NCI-H526 (cell line): Measurements from ENCODE around the gene ZFP64.
"Not testable (repeated sequence)": the region's sequence is repeated elsewhere in the genome, so short reads cannot be mapped to it uniquely, and the experiment has no call there.

Source experiments
- DNase-seq, 2 experiments: peaks; one replicate each; lab custom pipeline; 2025; lab: John Stamatoyannopoulos, UW

ZFP64 gene

GRCh38 chr20:52191132-52191915, at the start of gene ZFP64:
Gene ZFP64 (minus strand): TSS chr20:52191779. CDS start chr20:52191636, 143 bp downstream.
- peak; percentile 79 to 93 for DNase-seq

- no peak for DNase-seq
Observed at GRCh38 chr20:52240802-52241201, 49.2 kb upstream of the ZFP64 start.

- no peak for DNase-seq
Observed at GRCh38 chr20:52239102-52239501, 47.5 kb upstream of the ZFP64 start.

DNA sequence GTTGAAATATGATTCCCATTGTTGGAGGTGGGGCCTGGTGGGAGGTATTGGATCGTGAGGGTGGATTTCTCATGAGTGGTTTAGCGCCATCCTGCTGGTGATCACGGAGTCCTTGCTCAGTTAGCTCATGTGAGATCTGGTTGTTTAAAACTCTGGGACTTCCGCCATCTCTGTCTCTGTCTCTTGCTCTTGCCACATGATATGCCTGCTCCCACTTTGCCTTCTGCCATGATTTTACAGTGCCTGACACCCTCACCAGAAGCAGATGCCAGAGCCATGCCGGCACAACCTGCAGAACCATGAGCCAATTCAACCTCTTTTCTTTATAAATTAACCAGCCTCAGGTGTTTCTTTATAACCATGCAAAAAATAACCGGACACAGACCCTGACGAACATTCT, 44.7 kb upstream of the ZFP64 start:
- DNase-seq = no peak

GRCh38 chr20:52235129-52235528, 43.5 kb upstream of the ZFP64 start:
- DNase-seq = no peak

- DNase-seq = no peak
Observed at GRCh38 chr20:52234302-52235045, 42.9 kb upstream of the ZFP64 start.

DNA sequence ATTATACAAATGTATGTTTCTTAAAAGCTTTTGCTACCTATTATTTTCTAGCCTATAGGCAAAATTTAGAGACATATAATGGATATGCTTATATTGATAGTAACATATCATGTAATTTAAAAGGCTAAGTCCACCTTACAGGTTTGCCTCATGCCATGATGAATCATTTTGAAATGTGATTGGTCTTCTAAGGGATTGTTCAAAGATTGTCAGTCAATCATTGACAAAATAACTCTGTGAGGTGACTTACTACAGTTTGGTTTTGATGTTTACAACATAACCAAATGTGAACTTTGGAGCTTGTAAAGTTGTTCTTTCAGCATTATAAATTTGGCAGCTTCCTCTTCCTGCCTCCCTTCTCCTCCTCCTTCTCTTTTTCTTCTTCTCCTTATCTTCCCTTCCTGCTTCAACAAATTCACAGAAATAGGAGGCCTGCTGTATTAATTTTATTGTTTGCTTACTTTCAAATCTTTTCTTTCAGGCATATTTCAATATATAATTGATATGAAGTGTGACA, 39.7 kb upstream of the ZFP64 start:
- no peak for DNase-seq

GRCh38 chr20:52230409-52230808, 38.8 kb upstream of the ZFP64 start:
- peak in 1 of 2 experiments; percentile 14 for DNase-seq

DNA sequence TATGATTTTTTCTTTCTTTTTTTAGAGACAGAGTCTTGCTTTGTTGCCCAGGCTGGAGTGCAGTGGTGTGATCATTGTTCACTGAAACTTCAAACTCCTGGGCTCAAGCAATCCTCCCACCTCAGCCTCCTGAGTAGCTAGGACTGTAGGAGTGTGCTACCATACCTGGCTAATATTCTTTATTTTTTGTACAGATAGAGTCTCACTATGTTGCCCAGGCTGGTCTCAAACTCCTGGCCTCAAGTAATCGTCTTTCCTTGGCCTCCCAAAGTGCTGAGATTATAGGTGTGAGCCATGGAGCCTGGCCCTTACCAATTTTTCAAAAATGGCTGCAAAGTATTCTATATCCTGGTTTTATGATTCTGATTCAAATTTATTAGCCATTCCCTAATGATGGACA, 37.8 kb upstream of the ZFP64 start:
- not testable (repeated sequence) for DNase-seq

GRCh38 chr20:52226370-52226769, 34.8 kb upstream of the ZFP64 start:
- no peak for DNase-seq

- no peak for DNase-seq
Observed at GRCh38 chr20:52224920-52225319, 33.3 kb upstream of the ZFP64 start.

DNA sequence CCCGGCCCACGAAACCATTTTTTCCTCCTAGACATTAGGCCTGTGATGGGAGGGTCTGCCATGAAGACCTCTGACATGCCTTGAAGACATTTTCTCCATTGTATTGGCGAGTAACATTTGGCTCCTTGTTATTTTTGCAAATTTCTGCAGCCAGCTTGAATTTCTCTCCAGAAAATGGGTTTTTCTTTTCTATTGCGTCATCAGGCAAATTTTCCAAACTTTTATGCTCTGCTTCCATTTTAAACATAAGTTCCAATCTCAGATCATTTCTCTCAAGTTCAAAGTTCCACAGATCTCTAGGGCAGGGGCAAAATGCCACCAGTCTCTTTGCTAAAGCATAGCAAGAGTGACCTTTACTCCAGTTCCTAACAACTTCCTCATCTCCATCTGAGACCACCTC, 29.8 kb upstream of the ZFP64 start:
- not testable (repeated sequence) for DNase-seq

- not testable (repeated sequence) for DNase-seq
Observed at GRCh38 chr20:52220891-52221290, 29.3 kb upstream of the ZFP64 start.

GRCh38 chr20:52219441-52219840, 27.9 kb upstream of the ZFP64 start:
- peak in 1 of 2 experiments; percentile 35 for DNase-seq

DNA sequence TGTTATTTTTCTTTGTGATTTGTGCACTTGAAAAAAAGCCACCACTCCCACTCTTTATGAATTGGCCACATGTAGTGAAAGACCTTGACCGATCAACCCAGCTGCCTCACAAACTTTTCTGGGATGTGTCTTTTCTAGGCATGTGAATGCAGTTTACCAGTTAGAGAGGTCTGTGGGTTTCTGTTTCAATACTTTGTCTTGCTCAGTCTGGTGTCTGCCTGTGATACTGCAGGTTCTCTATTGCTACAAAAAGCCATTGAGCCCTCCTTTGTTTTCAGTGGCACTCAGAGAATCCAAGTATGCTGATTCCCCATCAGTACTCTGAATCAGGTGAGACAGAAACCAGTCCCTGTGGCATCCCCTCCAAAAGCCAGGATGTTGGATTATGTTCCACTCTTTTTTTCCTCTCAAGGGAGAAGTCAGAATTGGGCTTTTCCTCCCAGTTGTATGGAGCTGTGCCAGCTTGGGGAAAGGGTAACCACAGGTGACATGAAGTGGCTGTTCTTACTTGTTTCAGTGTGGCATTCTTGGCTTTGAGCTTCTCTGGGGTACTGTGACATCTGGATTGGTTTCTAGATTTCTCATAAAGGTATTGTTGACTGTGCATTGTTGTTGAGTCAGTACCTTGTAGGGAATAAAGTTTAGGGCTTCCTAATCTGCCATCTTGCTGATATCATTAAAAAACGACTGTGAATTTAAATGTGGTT, 26.3 kb upstream of the ZFP64 start:
- no peak for DNase-seq

DNA sequence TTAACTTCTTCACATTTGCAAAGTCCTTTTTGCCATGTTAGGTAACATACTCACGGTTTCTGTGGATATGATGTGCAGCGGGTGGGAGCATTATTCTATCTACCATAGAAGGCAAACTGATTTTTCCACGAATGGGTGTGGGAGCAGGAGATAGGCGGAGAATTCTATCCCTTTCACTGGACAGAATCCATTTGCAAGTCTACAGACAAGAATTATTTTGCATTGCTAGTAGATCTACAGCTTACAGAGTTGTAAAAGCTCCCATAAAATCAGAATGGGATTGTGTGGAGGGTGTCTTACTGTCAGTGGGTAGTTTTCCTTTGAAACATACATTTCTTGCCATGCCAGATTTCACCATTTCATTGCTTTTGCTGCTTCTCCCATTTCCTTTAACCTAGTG, 22.4 kb upstream of the ZFP64 start:
- no peak for DNase-seq

DNA sequence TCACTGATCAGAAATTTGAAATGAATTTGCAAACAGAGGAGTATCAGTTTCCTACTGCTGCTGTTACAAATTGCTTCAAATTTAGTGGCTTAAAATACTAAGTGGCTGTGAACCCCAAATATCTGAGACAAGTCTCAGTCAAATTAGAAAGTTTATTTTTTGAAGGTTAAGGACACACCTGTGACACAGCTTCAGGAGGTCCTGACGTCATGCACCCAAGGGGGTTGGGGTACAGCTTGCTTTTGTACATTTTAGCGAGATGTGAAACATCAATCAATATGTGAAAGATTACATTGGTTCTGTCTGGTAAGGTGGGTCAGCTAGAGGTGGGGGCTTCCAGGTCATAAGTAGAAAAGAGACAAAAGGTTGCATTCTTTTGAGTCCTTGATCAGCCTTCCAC, 21.4 kb upstream of the ZFP64 start:
- DNase-seq = no peak

- DNase-seq = no peak
Observed at GRCh38 chr20:52210037-52210990, 18.7 kb upstream of the ZFP64 start.

GRCh38 chr20:52209154-52209571, 17.6 kb upstream of the ZFP64 start:
- peak; percentile 72 to 79 for DNase-seq

DNA sequence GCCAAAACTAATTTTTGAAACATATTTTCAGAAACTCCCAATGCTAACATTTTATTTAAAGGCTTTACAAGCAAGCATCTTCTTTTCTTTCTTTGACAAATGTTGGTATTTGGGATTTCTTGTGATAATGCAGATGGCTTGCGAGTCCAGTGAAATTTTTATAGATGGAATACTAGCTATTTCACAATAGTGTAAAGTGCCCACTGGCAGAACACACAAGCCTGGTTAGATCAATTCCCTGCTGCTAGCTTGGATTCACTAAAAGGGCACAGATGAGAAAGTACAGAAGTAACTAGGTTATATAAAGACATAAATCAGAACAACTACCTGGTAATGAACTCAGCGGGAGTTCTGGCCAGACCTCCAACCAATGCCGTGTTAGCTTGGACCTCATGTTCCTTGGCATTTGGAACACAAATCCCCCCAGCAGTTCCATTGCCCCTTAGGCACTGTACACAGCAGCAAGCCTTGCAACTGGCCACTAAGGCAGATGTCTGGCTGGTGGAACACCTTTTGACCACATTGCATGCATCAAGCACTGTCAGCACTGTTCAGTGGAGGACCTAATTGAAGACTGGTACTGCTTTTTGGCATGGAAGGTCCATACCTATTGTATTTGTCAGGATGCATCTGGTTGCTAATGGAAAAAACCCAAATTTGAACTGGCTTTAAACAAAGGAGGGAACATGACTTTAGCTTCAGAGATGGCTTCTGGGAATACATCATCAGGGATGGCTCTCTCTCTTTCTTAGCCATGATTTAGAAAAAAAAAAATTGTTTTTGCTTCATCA, 15.6 kb upstream of the ZFP64 start:
- no peak for DNase-seq
